ENCODE measurements around the gene HNRNPA3.
A peak's percentile ranks its signal among the peaks of the same experiment; 100 is the strongest.
"Not testable (repeated sequence)": the region's sequence is repeated elsewhere in the genome, so short reads cannot be mapped to it uniquely, and the experiment has no call there.

The HNRNPA3 gene

GRCh38 chr2:177254433-177255226, 42.0 kb downstream of the HNRNPA3 start:
- DNase-seq (ENCODE audit: low read depth in 2 of 2): no peak

- DNase-seq (ENCODE audit: low read depth in 2 of 2): no peak
Observed at GRCh38 chr2:177255227-177255601, 42.6 kb downstream of the HNRNPA3 start.

GRCh38 chr2:177256026-177256425, 43.4 kb downstream of the HNRNPA3 start:
- DNase-seq (ENCODE audit: low read depth in 2 of 2): no peak

GRCh38 chr2:177256695-177257094, 44.1 kb downstream of the HNRNPA3 start:
- DNase-seq (ENCODE audit: low read depth in 2 of 2): no peak

- DNase-seq (ENCODE audit: low read depth in 2 of 2): no peak
Observed at GRCh38 chr2:177257471-177257870, 44.9 kb downstream of the HNRNPA3 start.

- no peak for DNase-seq (ENCODE audit: low read depth in 2 of 2)
Observed at GRCh38 chr2:177258059-177258458, 45.5 kb downstream of the HNRNPA3 start.

- no peak for DNase-seq (ENCODE audit: low read depth in 2 of 2)
Observed at GRCh38 chr2:177260379-177260778, 47.8 kb downstream of the HNRNPA3 start.

- no peak for DNase-seq (ENCODE audit: low read depth in 2 of 2)
Observed at GRCh38 chr2:177261116-177262060, 48.8 kb downstream of the HNRNPA3 start.

- DNase-seq (ENCODE audit: low read depth in 2 of 2): no peak
Observed at GRCh38 chr2:177262092-177262491, 49.5 kb downstream of the HNRNPA3 start.

GRCh38 chr2:177262958-177263450, 50.4 kb downstream of the HNRNPA3 start:
- no peak for DNase-seq (ENCODE audit: low read depth in 2 of 2)

- peak; percentile 77 to 89 for DNase-seq (ENCODE audit: low read depth in 2 of 2)
Observed at GRCh38 chr2:177263451-177264208, 51.0 kb downstream of the HNRNPA3 start.

GRCh38 chr2:177264209-177264692, 51.7 kb downstream of the HNRNPA3 start:
- DNase-seq (ENCODE audit: low read depth in 2 of 2): no peak

- DNase-seq (ENCODE audit: low read depth in 2 of 2): peak; percentile 83 to 96
Observed at GRCh38 chr2:177264693-177265587, 52.3 kb downstream of the HNRNPA3 start, which contains the start of gene NFE2L2. TSS of gene NFE2L2 (minus strand) at chr2:177264727. CDS start at chr2:177264576, 151 bp downstream.

GRCh38 chr2:177265824-177266817, 53.5 kb downstream of the HNRNPA3 start:
- no peak for DNase-seq (ENCODE audit: low read depth in 2 of 2)

- DNase-seq (ENCODE audit: low read depth in 2 of 2): not testable (repeated sequence)
Observed at GRCh38 chr2:177266955-177267354, 54.4 kb downstream of the HNRNPA3 start.

- DNase-seq (ENCODE audit: low read depth in 2 of 2): no peak
Observed at GRCh38 chr2:177268187-177268871, 55.7 kb downstream of the HNRNPA3 start.

- no peak for DNase-seq (ENCODE audit: low read depth in 2 of 2)
Observed at GRCh38 chr2:177268901-177269300, 56.3 kb downstream of the HNRNPA3 start.

- DNase-seq (ENCODE audit: low read depth in 2 of 2): no peak
Observed at GRCh38 chr2:177270531-177270930, 57.9 kb downstream of the HNRNPA3 start.

Data from stimulated activated CD4-positive, alpha-beta T cell treated with anti-CD3 and anti-CD28 coated beads, Interleukin-1b, Interleukin-23, amount 100 ng/mL, for 1 hour (primary cell).